RCC 7860 (cell line): ENCODE results near the gene KYNU.
"Not testable (repeated sequence)": the region's sequence is repeated elsewhere in the genome, so short reads cannot be mapped to it uniquely, and the experiment has no call there.

Experiments used
- DNase-seq: peaks from one replicate; pipeline ENCODE4 v3.0.0-alpha.2; 2015; ENCODE audit warnings: low spot score
- FAIRE-seq: peaks from 2 replicates; lab custom pipeline; 2012; peaks lifted over from hg19 to GRCh38; lab: Jason Lieb, UNC

The KYNU gene

DNA sequence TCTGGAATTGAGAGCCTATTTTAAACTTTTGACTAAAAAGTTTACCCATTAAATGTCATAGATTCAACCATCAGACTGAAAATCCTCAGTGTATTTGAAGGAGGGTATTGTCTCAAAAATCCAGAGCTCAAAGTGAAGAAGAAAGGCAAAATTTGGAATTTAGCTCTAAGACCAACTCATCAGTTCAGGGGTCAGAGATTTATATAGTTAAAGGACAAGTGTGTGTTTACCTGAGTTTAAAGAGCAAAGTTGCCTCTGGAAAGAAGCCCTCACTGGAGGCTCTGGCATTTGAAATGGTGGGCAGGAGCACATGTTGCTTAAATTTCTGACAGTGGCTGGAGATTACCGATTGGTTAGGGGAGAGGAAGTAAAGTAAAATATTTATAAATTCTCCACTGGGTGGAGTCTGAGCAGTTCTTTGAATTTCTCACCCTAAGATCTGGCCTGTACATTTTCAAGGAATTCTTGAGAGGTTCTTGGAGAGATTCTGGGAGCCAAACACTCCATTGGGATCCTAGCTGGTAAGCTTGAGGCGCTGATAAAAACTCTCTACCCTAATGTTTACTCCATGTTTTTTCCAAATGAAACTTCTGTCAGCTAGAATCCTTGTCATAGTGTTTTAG lies at the start of gene KYNU:
Gene KYNU (plus strand): TSS at position 449 of the 623 bp plus-strand sequence. CDS start 7,704 bp downstream, outside the sequence.
- no peak for FAIRE-seq
- peak; percentile 28 for DNase-seq

DNA sequence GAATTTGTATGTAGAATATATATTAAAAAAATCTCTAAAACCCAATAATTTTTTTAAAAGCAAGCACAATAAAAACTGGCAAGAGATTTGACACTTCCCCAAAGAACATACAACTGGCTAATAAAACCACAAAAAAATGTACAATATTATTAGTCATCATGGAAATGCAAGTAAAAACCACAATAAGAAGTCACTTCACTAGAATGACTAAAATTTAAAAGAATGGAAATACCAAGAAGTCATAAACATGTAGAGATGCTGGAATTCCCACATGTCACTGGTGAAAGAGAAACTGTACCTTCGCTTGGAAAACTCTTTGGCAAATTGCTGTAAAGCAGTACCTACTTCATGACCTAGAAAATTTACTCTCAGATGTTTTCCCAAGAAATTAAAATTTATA lies 43.4 kb upstream of the KYNU start:
- DNase-seq (peak; percentile 40), FAIRE-seq (no peak)

DNA sequence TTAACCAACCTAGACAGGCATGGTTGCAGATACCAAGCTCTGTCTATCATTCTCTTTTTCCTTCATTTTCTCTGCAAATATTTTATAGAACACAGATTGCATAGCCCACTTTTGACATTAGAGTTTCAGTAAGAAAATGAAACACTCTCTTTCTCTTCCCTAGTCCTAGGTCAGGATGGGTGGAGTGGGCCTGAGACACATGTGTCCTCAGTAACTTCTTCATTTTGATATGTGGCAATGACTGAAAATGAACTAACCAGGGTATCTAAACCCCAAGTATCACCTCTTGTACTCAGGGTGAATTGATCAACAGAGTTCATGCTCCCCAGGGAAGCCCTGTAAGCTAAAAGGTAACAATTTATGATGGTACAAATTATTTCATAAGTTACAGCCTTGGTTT lies 37.0 kb upstream of the KYNU start:
- DNase-seq (no peak), FAIRE-seq (no peak)

GRCh38 chr2:142841788-142842187 lies 35.7 kb upstream of the KYNU start:
- DNase-seq: no peak
- FAIRE-seq: no peak

- FAIRE-seq (no peak), DNase-seq (no peak)
Observed at GRCh38 chr2:142842369-142842768, 35.1 kb upstream of the KYNU start.

GRCh38 chr2:142843731-142844130 lies 33.7 kb upstream of the KYNU start:
- FAIRE-seq: no peak

GRCh38 chr2:142848023-142848606 lies 29.3 kb upstream of the KYNU start:
- DNase-seq (no peak), FAIRE-seq (no peak)

More at GRCh38 chr2:142843731-142844130, 33.7 kb upstream of the KYNU start:
- DNase-seq: no peak

- no peak for DNase-seq
- no peak for FAIRE-seq
Observed at GRCh38 chr2:142849820-142850219, 27.6 kb upstream of the KYNU start.

- FAIRE-seq (no peak), DNase-seq (no peak)
Observed at GRCh38 chr2:142853912-142854311, 23.6 kb upstream of the KYNU start.

- DNase-seq: no peak
- no peak for FAIRE-seq
Observed at GRCh38 chr2:142857256-142858164, 20.0 kb upstream of the KYNU start.

GRCh38 chr2:142858961-142859360 lies 18.5 kb upstream of the KYNU start:
- no peak for DNase-seq
- no peak for FAIRE-seq

DNA sequence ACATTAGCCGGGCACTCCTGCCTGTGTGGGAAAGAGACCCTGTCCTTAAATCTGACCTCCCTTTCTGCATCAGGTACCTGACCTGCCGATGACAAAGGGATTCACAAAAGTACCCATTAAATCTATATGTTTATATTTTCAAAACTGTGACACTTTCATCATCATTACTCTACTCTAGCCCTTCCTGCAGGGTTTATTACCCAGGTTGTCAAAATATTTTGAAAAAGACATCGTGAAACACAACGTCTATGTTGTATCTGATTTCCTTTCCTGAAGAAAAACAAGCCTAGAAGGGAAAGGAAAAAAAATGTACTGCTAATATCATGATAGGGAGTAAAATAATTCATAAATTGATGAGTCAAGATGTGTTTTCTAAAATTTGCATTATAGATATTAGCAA lies 15.2 kb upstream of the KYNU start:
- FAIRE-seq: no peak
- no peak for DNase-seq

DNA sequence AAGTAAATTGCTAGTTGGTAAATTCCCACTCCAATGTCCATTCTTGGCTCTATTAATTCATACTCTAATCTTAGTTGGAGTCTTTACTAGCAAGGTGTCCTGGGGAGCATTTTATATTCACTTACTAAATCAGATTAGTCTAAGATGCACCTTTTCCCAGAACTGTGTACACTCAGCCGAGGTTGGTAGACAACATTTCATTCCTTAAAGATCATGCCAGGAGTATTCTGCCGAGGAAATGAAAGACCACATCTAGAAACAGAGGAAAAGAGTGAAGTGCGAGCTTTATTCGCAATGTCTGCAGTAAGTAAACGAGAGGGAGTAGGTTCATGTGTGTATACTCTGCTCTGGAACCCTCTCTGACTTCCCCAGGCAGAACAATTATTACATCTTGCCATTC lies 14.6 kb upstream of the KYNU start:
- FAIRE-seq (no peak), DNase-seq (no peak)

- FAIRE-seq: no peak
Observed at GRCh38 chr2:142863485-142863961, 13.9 kb upstream of the KYNU start.

GRCh38 chr2:142864605-142865004 lies 12.9 kb upstream of the KYNU start:
- FAIRE-seq, DNase-seq: not testable (repeated sequence)

More at GRCh38 chr2:142863485-142863961, 13.9 kb upstream of the KYNU start:
- no peak for DNase-seq

GRCh38 chr2:142865924-142866323 lies 11.5 kb upstream of the KYNU start:
- DNase-seq: no peak
- no peak for FAIRE-seq

- DNase-seq (no peak), FAIRE-seq (no peak)
Observed at GRCh38 chr2:142866426-142866825, 11.0 kb upstream of the KYNU start.

DNA sequence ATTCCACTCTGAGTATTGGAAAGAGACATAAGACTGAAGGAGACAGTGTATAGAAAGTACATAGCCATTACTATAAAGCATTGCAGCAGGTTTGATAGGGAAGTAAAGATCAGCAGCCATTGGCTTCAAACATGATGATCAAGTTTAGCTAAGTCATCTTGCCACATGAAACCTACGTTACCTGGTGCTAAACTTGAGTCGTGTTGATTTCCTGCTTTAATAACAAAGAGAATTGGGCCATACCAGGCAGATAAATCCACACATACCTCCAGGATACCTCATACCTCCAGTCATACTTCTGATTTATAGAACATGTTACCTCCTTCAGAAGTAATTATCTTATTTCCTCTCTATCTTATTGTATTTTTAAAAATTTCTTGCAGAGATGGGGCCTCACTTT lies 10.3 kb upstream of the KYNU start:
- FAIRE-seq (no peak), DNase-seq (no peak)

GRCh38 chr2:142868229-142868762 lies 9.2 kb upstream of the KYNU start:
- FAIRE-seq (no peak), DNase-seq (no peak)

DNA sequence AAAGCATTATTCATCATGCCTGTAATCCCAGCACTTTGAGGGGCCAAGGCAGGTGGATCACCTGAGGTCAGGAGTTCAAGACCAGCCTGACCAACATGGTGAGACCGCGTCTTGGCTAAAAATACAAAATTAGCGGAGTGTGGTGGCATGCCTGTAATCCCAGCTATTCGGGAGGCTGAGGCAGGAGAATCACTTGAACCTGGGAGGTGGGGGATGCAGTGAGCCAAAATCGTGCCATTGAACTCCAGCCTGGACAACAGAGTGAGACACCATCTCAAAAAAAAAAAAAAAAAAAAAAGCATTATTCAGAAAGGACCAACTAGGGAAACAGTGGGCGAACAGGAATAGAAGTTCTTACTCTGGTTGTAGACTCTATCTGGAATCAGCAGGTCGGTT lies 8.4 kb upstream of the KYNU start:
- FAIRE-seq, DNase-seq: not testable (repeated sequence)

GRCh38 chr2:142869461-142870106 lies 7.9 kb upstream of the KYNU start:
- DNase-seq: no peak
- no peak for FAIRE-seq
